ENCODE measurements around the gene FGD2.

FGD2 gene

DNA sequence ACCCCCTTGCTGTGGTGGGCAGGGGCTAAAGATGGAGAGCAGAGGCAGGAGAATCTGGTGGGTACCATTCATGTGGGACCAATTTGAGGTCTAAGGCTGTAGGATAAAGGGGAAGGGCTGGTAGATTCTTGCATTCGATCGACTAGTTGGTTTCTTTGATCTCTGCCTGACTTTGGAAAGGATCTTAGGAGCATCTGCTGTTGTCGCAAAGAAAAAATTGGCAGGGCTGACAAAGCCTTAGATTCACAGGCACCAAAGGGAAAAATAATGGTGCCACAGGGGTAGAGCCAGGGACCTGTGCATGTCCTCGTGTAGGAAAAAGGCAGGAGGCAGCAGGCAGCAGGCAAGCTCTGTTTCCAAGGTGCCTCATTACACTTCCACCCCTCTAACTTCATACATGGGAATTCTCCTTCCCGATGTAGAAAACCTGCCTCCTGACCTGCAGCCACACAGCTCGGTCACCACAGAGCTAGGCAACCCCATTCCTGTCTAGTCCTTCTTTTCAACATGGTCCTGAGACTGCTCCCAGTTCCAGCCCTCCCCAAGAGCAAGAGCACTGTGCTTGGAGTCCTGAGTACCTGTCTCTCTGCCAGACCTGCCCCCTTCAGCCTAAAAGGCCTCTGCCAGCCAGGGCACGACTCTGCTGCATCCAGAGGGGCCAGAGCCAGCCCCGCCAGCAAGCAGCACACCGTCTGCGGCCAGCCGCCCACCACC, 71.9 kb downstream of the FGD2 start:
- no peak for DNase-seq (ENCODE audit: extremely low read depth, insufficient read length)
- Histone ChIP-seq H3K27me3 (replicated peaks; ENCODE audit: control insufficient read depth, insufficient read depth, low read length) (no peaks in the 10 kb centered on the region), H3K36me3 (ENCODE audit: control insufficient read depth, insufficient read depth, low read length) (no peaks in the 10 kb centered on the region), H3K4me3 (replicated peaks; ENCODE audit: low read depth, low read length) (no peak overlapping the region)
- no peak for TF ChIP-seq CTCF (IDR thresholded peaks at IDR 0.05; ENCODE audit: insufficient read depth, low read length, poor library complexity, severe bottlenecking)

- Histone ChIP-seq H3K36me3 (ENCODE audit: control insufficient read depth, insufficient read depth, low read length) (no peaks in the 10 kb centered on the region), H3K4me3 (replicated peaks; ENCODE audit: low read depth, low read length) (no peak overlapping the region), H3K27me3 (replicated peaks; ENCODE audit: control insufficient read depth, insufficient read depth, low read length) (no peaks in the 10 kb centered on the region)
- no peak for TF ChIP-seq CTCF (IDR thresholded peaks at IDR 0.05; ENCODE audit: insufficient read depth, low read length, poor library complexity, severe bottlenecking)
- no peak for DNase-seq (ENCODE audit: extremely low read depth, insufficient read length)
These were observed 72.4 kb downstream of the FGD2 start for GRCh38 chr6:37077905-37078296.

All from GM06990 (cell line).